ENCODE results near the gene MYO6.

Gene MYO6

DNA sequence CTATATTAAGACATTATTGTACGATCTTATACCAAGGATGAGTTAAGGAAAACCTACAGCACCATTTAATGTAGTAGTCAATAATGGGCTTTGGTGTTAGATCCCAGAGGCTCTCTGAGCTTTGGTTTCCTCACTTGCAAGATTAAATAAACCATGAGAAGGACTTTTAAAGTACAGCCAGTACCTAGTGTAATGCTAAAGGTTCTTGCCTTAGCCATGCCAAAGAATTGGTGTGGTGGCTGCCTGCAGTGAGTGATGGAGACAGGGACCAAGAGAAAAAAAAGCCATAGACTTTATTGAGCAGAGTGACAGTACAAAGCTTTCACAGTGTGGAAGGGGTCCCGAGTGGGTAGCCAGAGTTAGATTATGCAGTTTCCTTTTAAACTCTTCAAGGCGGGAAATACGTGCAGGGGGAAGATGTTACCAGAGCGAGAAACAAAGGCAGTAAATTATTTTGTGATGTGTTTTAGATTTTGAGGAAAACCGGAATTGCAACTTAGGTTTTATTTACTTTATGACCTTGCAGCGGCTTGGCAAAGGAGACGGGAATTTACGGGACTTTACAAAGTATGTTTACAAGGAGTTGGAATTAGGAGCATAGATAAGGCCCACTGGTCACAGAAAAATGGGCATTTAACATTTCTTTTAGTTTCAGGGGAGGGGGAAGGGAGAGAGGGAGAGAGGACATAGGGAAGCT is 100.4 kb downstream of the MYO6 start:
- no peak for TF ChIP-seq CTCF (IDR thresholded peaks at IDR 0.05; ENCODE audit: low read depth, low read length)
- DNase-seq (ENCODE audit: extremely low read depth, low read depth): no peak

GRCh38 chr6:75850026-75850833 is 101.2 kb downstream of the MYO6 start:
- no peak for DNase-seq (ENCODE audit: extremely low read depth, low read depth)
- no peak for TF ChIP-seq CTCF (IDR thresholded peaks at IDR 0.05; ENCODE audit: low read depth, low read length)

DNA sequence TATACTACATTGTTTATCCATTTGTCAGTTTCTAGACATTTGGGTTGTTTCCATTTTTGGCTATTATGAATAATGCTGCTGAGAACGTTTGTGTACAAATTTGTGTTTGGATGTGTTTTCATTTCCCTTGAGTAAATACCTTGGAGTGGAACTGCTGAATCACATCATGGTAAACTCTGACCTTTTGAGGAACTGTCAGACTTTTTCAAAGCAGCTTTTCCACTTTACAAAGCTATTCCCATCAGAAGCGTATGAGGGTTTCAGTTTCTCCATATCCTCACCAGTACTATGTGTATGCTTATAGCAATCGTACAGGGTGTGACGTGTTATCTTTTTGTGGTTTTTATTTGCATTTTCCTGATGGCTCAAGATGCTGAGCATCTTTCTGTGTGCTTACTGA is 103.7 kb downstream of the MYO6 start:
- TF ChIP-seq CTCF (IDR thresholded peaks at IDR 0.05; ENCODE audit: low read depth, low read length): no peak

DNA sequence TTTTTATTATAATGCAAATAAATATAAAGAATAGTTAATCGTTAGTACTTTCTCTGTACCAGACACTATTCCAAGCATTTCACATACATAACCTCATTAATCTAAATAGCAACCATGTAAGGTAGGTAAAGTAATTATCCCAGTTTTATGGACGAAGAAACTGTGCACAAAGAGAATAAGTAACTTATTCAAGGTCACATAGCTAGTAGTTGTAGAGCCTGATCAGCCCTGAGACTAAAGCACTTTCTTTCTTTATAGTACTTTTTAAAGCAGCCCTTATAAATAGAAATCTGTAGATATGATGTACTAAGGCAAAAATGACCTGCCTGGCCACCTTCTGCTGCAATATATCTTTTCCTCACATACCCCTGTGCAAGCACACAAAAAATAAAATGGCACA is 104.8 kb downstream of the MYO6 start:
- TF ChIP-seq CTCF (IDR thresholded peaks at IDR 0.05; ENCODE audit: low read depth, low read length): no peak
- DNase-seq (ENCODE audit: extremely low read depth, low read depth): no peak

More for the DNA sequence above, 103.7 kb downstream of the MYO6 start:
- DNase-seq (ENCODE audit: extremely low read depth, low read depth): no peak

GRCh38 chr6:75855052-75855451 is 106.0 kb downstream of the MYO6 start:
- TF ChIP-seq CTCF (IDR thresholded peaks at IDR 0.05; ENCODE audit: low read depth, low read length): peak; percentile 60
- DNase-seq (ENCODE audit: extremely low read depth, low read depth): peak; percentile 32

- DNase-seq (ENCODE audit: extremely low read depth, low read depth): no peak
- no peak for TF ChIP-seq CTCF (IDR thresholded peaks at IDR 0.05; ENCODE audit: low read depth, low read length)
Measured at GRCh38 chr6:75856902-75857301, 107.9 kb downstream of the MYO6 start.

GRCh38 chr6:75863001-75863400 is 114.0 kb downstream of the MYO6 start:
- no peak for TF ChIP-seq CTCF (IDR thresholded peaks at IDR 0.05; ENCODE audit: low read depth, low read length)
- DNase-seq (ENCODE audit: extremely low read depth, low read depth): no peak

All from AG09319 (cell line).